Measurements from ENCODE around the gene HS3ST3A1.

The HS3ST3A1 gene

GRCh38 chr17:13462673-13463124 lies 139.0 kb downstream of the HS3ST3A1 start:
- no peak overlapping the region for H3K23ac ChIP-seq (ENCODE audit: low read length in 2 of 2)
- H4K8ac ChIP-seq (ENCODE audit: low read length) = no peak overlapping the region
- DNase-seq = no peak
- H3K4me2 ChIP-seq (ENCODE audit: low read length, poor library complexity, severe bottlenecking) = no peak overlapping the region
- no peak overlapping the region for H3K14ac ChIP-seq (ENCODE audit: low read length in 2 of 2)
- no peak overlapping the region for H2BK15ac ChIP-seq (ENCODE audit: low read depth, poor library complexity, severe bottlenecking)
- no peak overlapping the region for H2AK5ac ChIP-seq (ENCODE audit: low read length, severe bottlenecking)
- H3K9me3 ChIP-seq (ENCODE audit: control insufficient read depth, low read length) = no peaks in the 10 kb centered on the region
- H3K27me3 ChIP-seq (ENCODE audit: control insufficient read depth in 1 of 2, insufficient read depth in 1 of 2, low read length in 2 of 2) = no peaks in the 10 kb centered on the region
- no peak overlapping the region for H3K9ac ChIP-seq (ENCODE audit: low read length)
- H3K36me3 ChIP-seq (ENCODE audit: control insufficient read depth in 1 of 2, insufficient read depth in 2 of 2, low read depth in 1 of 2, low read length in 2 of 2) = no peaks in the 10 kb centered on the region
- no peak overlapping the region for H4K91ac ChIP-seq (ENCODE audit: low read length)
- H3K4ac ChIP-seq (ENCODE audit: low read depth in 1 of 2, low read length in 2 of 2) = no peak overlapping the region
- H3K4me1 ChIP-seq (ENCODE audit: control insufficient read depth, insufficient read depth, low read depth, low read length) = no peaks in the 10 kb centered on the region
- H3K27ac ChIP-seq (ENCODE audit: low read length, poor library complexity, severe bottlenecking) = no peak overlapping the region
- no peak overlapping the region for H2BK12ac ChIP-seq (ENCODE audit: low read length in 2 of 2)
- no peak overlapping the region for H3K18ac ChIP-seq (ENCODE audit: low read depth in 1 of 2, low read length in 2 of 2)
- H3K79me1 ChIP-seq (replicated peaks; ENCODE audit: low read length, poor library complexity, severe bottlenecking) = no peaks in the 10 kb centered on the region
- no peak overlapping the region for H2AFZ ChIP-seq (ENCODE audit: low read depth, low read length)
- no peak overlapping the region for H2BK5ac ChIP-seq (ENCODE audit: low read depth, low read length, poor library complexity, severe bottlenecking)
- H3K4me3 ChIP-seq (ENCODE audit: insufficient read depth in 1 of 2, low read depth in 1 of 2, low read length in 2 of 2) = no peak overlapping the region
- no peak overlapping the region for H2BK120ac ChIP-seq (ENCODE audit: low read depth, low read length)
- 84% methylated on average over 7 of the region's 8 CpGs for WGBS

GRCh38 chr17:13462146-13462545 lies 139.6 kb downstream of the HS3ST3A1 start:
- Histone ChIP-seq H3K36me3 (ENCODE audit: control insufficient read depth in 1 of 2, insufficient read depth in 2 of 2, low read depth in 1 of 2, low read length in 2 of 2) (no peaks in the 10 kb centered on the region), H3K9ac (ENCODE audit: low read length) (no peak overlapping the region), H2BK5ac (ENCODE audit: low read depth, low read length, poor library complexity, severe bottlenecking) (no peak overlapping the region), H3K27ac (ENCODE audit: low read length, poor library complexity, severe bottlenecking) (no peak overlapping the region), H3K79me1 (replicated peaks; ENCODE audit: low read length, poor library complexity, severe bottlenecking) (no peaks in the 10 kb centered on the region), H3K23ac (ENCODE audit: low read length in 2 of 2) (no peak overlapping the region), H3K27me3 (ENCODE audit: control insufficient read depth in 1 of 2, insufficient read depth in 1 of 2, low read length in 2 of 2) (no peaks in the 10 kb centered on the region), H3K18ac (ENCODE audit: low read depth in 1 of 2, low read length in 2 of 2) (no peak overlapping the region), H2BK120ac (ENCODE audit: low read depth, low read length) (no peak overlapping the region), H4K8ac (ENCODE audit: low read length) (no peak overlapping the region), H3K4ac (ENCODE audit: low read depth in 1 of 2, low read length in 2 of 2) (no peak overlapping the region), H2AK5ac (ENCODE audit: low read length, severe bottlenecking) (no peak overlapping the region), H4K91ac (ENCODE audit: low read length) (no peak overlapping the region), H3K9me3 (ENCODE audit: control insufficient read depth, low read length) (no peaks in the 10 kb centered on the region), H2AFZ (ENCODE audit: low read depth, low read length) (no peak overlapping the region), H3K4me3 (ENCODE audit: insufficient read depth in 1 of 2, low read depth in 1 of 2, low read length in 2 of 2) (no peak overlapping the region), H3K4me2 (ENCODE audit: low read length, poor library complexity, severe bottlenecking) (no peak overlapping the region), H2BK12ac (ENCODE audit: low read length in 2 of 2) (no peak overlapping the region), H3K14ac (ENCODE audit: low read length in 2 of 2) (no peak overlapping the region), H3K4me1 (ENCODE audit: control insufficient read depth, insufficient read depth, low read depth, low read length) (no peaks in the 10 kb centered on the region), H2BK15ac (ENCODE audit: low read depth, poor library complexity, severe bottlenecking) (no peak overlapping the region)
- no peak for DNase-seq
- WGBS = 88% methylated on average over 1 of the region's 1 CpG

- no peaks in the 10 kb centered on the region for H3K9me3 ChIP-seq (ENCODE audit: control insufficient read depth, low read length)
- WGBS = 67% methylated on average over 1 of the region's 3 CpGs
Measured at GRCh38 chr17:13460261-13461000, 141.3 kb downstream of the HS3ST3A1 start.

GRCh38 chr17:13457783-13458182 lies 143.9 kb downstream of the HS3ST3A1 start:
- Histone ChIP-seq H2BK12ac (ENCODE audit: low read length in 2 of 2) (no peak overlapping the region), H3K27me3 (ENCODE audit: control insufficient read depth in 1 of 2, insufficient read depth in 1 of 2, low read length in 2 of 2) (no peaks in the 10 kb centered on the region), H2BK5ac (ENCODE audit: low read depth, low read length, poor library complexity, severe bottlenecking) (no peak overlapping the region), H3K14ac (ENCODE audit: low read length in 2 of 2) (no peak overlapping the region), H3K23ac (ENCODE audit: low read length in 2 of 2) (no peak overlapping the region), H3K4me2 (ENCODE audit: low read length, poor library complexity, severe bottlenecking) (no peak overlapping the region), H3K79me1 (replicated peaks; ENCODE audit: low read length, poor library complexity, severe bottlenecking) (no peaks in the 10 kb centered on the region), H3K36me3 (ENCODE audit: control insufficient read depth in 1 of 2, insufficient read depth in 2 of 2, low read depth in 1 of 2, low read length in 2 of 2) (no peaks in the 10 kb centered on the region), H3K27ac (ENCODE audit: low read length, poor library complexity, severe bottlenecking) (no peak overlapping the region), H3K4me3 (ENCODE audit: insufficient read depth in 1 of 2, low read depth in 1 of 2, low read length in 2 of 2) (no peak overlapping the region), H3K18ac (ENCODE audit: low read depth in 1 of 2, low read length in 2 of 2) (no peak overlapping the region), H2AK5ac (ENCODE audit: low read length, severe bottlenecking) (no peak overlapping the region), H3K4ac (ENCODE audit: low read depth in 1 of 2, low read length in 2 of 2) (no peak overlapping the region), H4K91ac (ENCODE audit: low read length) (no peak overlapping the region), H2BK120ac (ENCODE audit: low read depth, low read length) (no peak overlapping the region), H3K4me1 (ENCODE audit: control insufficient read depth, insufficient read depth, low read depth, low read length) (no peaks in the 10 kb centered on the region), H2AFZ (ENCODE audit: low read depth, low read length) (no peak overlapping the region), H2BK15ac (ENCODE audit: low read depth, poor library complexity, severe bottlenecking) (no peak overlapping the region), H3K9me3 (ENCODE audit: control insufficient read depth, low read length) (no peaks in the 10 kb centered on the region), H4K8ac (ENCODE audit: low read length) (no peak overlapping the region), H3K9ac (ENCODE audit: low read length) (no peak overlapping the region)
- DNase-seq = no peak
- 82% methylated on average over 3 of the region's 3 CpGs for whole genome bisulfite sequencing

More at GRCh38 chr17:13460261-13461000, 141.3 kb downstream of the HS3ST3A1 start:
- Histone ChIP-seq H2AFZ (ENCODE audit: low read depth, low read length) (no peak overlapping the region), H3K27ac (ENCODE audit: low read length, poor library complexity, severe bottlenecking) (no peak overlapping the region), H3K79me1 (replicated peaks; ENCODE audit: low read length, poor library complexity, severe bottlenecking) (no peaks in the 10 kb centered on the region), H2BK15ac (ENCODE audit: low read depth, poor library complexity, severe bottlenecking) (no peak overlapping the region), H3K27me3 (ENCODE audit: control insufficient read depth in 1 of 2, insufficient read depth in 1 of 2, low read length in 2 of 2) (no peaks in the 10 kb centered on the region), H2AK5ac (ENCODE audit: low read length, severe bottlenecking) (no peak overlapping the region), H3K18ac (ENCODE audit: low read depth in 1 of 2, low read length in 2 of 2) (no peak overlapping the region), H3K9ac (ENCODE audit: low read length) (peak overlapping the region; percentile 47), H2BK120ac (ENCODE audit: low read depth, low read length) (no peak overlapping the region), H2BK5ac (ENCODE audit: low read depth, low read length, poor library complexity, severe bottlenecking) (no peak overlapping the region), H4K91ac (ENCODE audit: low read length) (no peak overlapping the region), H3K4me1 (ENCODE audit: control insufficient read depth, insufficient read depth, low read depth, low read length) (no peaks in the 10 kb centered on the region), H3K14ac (ENCODE audit: low read length in 2 of 2) (no peak overlapping the region), H3K4ac (ENCODE audit: low read depth in 1 of 2, low read length in 2 of 2) (no peak overlapping the region), H3K4me2 (ENCODE audit: low read length, poor library complexity, severe bottlenecking) (no peak overlapping the region), H3K4me3 (ENCODE audit: insufficient read depth in 1 of 2, low read depth in 1 of 2, low read length in 2 of 2) (no peak overlapping the region), H4K8ac (ENCODE audit: low read length) (no peak overlapping the region), H3K36me3 (ENCODE audit: control insufficient read depth in 1 of 2, insufficient read depth in 2 of 2, low read depth in 1 of 2, low read length in 2 of 2) (no peaks in the 10 kb centered on the region), H3K23ac (ENCODE audit: low read length in 2 of 2) (no peak overlapping the region), H2BK12ac (ENCODE audit: low read length in 2 of 2) (no peak overlapping the region)
- DNase-seq = no peak
